ENCODE results near the gene VSIG8. TPM values are rescaled to one million over a fixed set of nuclear protein-coding genes. Genes with fewer than 3 reads are reported as not detected.

VSIG8 gene
- total RNA-seq, 1 experiment from 2014 or later: not detected

- no peak overlapping the region for H3K27ac ChIP-seq (ENCODE audit: low read depth, low read length)
- H3K4me2 ChIP-seq (ENCODE audit: low read length): no peak overlapping the region
- TF ChIP-seq CTCF (IDR thresholded peaks at IDR 0.05 in 2 of 3, conservative IDR thresholded peaks at IDR 0.05 in 1 of 3; ENCODE audit: borderline replicate concordance in 1 of 3, insufficient read depth in 1 of 3, low read depth in 2 of 3, low read length in 2 of 3) (no peak), RAD21 (IDR thresholded peaks at IDR 0.05; ENCODE audit: low read depth) (no peak), JUND (IDR thresholded peaks at IDR 0.05) (no peak), ATF3 (IDR thresholded peaks at IDR 0.05) (no peak), SIN3A (IDR thresholded peaks at IDR 0.05; ENCODE audit: low read depth) (no peak), ZBTB33 (IDR thresholded peaks at IDR 0.05; ENCODE audit: extremely low read depth, insufficient replicate concordance, low read length) (no peak), POLR2AphosphoS5 (IDR thresholded peaks at IDR 0.05; ENCODE audit: low read depth, low read length) (no peak), ZFX (IDR thresholded peaks at IDR 0.05) (no peak), EZH2phosphoT487 (IDR thresholded peaks at IDR 0.05; ENCODE audit: borderline replicate concordance) (no peak), EGR1 (IDR thresholded peaks at IDR 0.05; ENCODE audit: low read depth) (no peak), ZNF274 (IDR thresholded peaks at IDR 0.05; ENCODE audit: low read depth, low read length) (no peak)
- ChIA-PET POLR2A (no interaction called here), RAD21 (ENCODE audit: low non-redundant PET in 1 of 2, low total read pairs in 2 of 2, uncharacterized antibody in 2 of 2, unreplicated experiment in 2 of 2) (no interaction called here), CTCF (interaction anchor here (1.6 to 1.9 kb wide), 2 partner anchors 75 to 135 kb away, joined by 5 to 10 read pairs; no protein-coding TSS in a partner anchor)
- no peak overlapping the region for H3K4me3 ChIP-seq (replicated peaks in 1 of 2; ENCODE audit: low read depth in 1 of 2, low read length in 2 of 2)
- H3K4me1 ChIP-seq (ENCODE audit: control insufficient read depth in 1 of 2, insufficient read depth in 2 of 2, low read length in 2 of 2): peaks cover 21 to 37% of the 10 kb centered on the region in 2 experiments
- intact Hi-C loops (cut with micrococcal nuclease): no loop called here
- no peak overlapping the region for H3K9ac ChIP-seq (ENCODE audit: low read length)
- H3K36me3 ChIP-seq (ENCODE audit: control insufficient read depth in 1 of 2, insufficient read depth in 2 of 2, low read length in 2 of 2): no peaks in the 10 kb centered on the region
- H3K9me2 ChIP-seq (ENCODE audit: insufficient read depth): no peaks in the 10 kb centered on the region
- H3K79me2 ChIP-seq (ENCODE audit: insufficient read depth, low read length): no peaks in the 10 kb centered on the region
- no peaks in the 10 kb centered on the region for H4K20me1 ChIP-seq (ENCODE audit: insufficient read depth)
- no TSS peak for BruUV-seq (replicated peaks)
- H3K9me3 ChIP-seq (ENCODE audit: control insufficient read depth in 1 of 2, insufficient read depth in 1 of 2, low read depth in 1 of 2, low read length in 2 of 2): no peaks in the 10 kb centered on the region
- no peak overlapping the region for H2AFZ ChIP-seq (ENCODE audit: low read depth, low read length, poor library complexity, severe bottlenecking)
- H3K27me3 ChIP-seq (ENCODE audit: insufficient read depth, low read length): no peaks in the 10 kb centered on the region
- ATAC-seq (no peak), DNase-seq (ENCODE audit: low read depth, low spot score) (no peak)
Measured at GRCh38 chr1:159872891-159873290, 10.4 kb upstream of the VSIG8 start.
